ENCODE measurements around the gene SP2. TPM values are rescaled to one million over a fixed set of nuclear protein-coding genes. Genes with fewer than 3 reads are reported as not detected.

Gene SP2
- total RNA-seq, 1 experiment from 2014 or later: 22.2 TPM

GRCh38 chr17:47946929-47947397 lies 50.9 kb downstream of the SP2 start:
- TF ChIP-seq ZNF274 (IDR thresholded peaks at IDR 0.05; ENCODE audit: low read depth, low read length) (no peak), TCF7L2 (IDR thresholded peaks at IDR 0.05; ENCODE audit: borderline replicate concordance, extremely low read depth, insufficient read depth, insufficient read length) (no peak), POLR2AphosphoS5 (IDR thresholded peaks at IDR 0.05; ENCODE audit: low read depth, low read length) (peak; percentile 56), MAX (IDR thresholded peaks at IDR 0.05) (peak; percentile 81), CTCF (IDR thresholded peaks at IDR 0.05 in 2 of 3, conservative IDR thresholded peaks at IDR 0.05 in 1 of 3; ENCODE audit: borderline replicate concordance in 1 of 3, insufficient read depth in 1 of 3, low read depth in 2 of 3, low read length in 2 of 3) (peak; percentile 79 to 100 (median 97); a peak in 5 of 6 replicates), SP1 (IDR thresholded peaks at IDR 0.05; ENCODE audit: low read depth) (peak; percentile 88)
- H3K27ac ChIP-seq (ENCODE audit: low read depth, low read length): peak overlapping the region; percentile 66; the same call in 1 of the 2 replicates
- H3K79me2 ChIP-seq (ENCODE audit: insufficient read depth, low read length): peaks cover 13% of the 10 kb centered on the region
- H3K9ac ChIP-seq (ENCODE audit: low read length): peak overlapping the region; percentile 48
- BruUV-seq (replicated peaks): no TSS peak
- intact Hi-C loops (cut with micrococcal nuclease): loop anchor here (1.0 kb wide), 1 partner anchor 104 kb away; no protein-coding TSS in a partner anchor
- H3K36me3 ChIP-seq (ENCODE audit: control insufficient read depth in 1 of 2, insufficient read depth in 2 of 2, low read length in 2 of 2): peaks cover 10 to 12% of the 10 kb centered on the region in 2 experiments; a peak in 3 of 4 replicates
- ATAC-seq: peak; percentile 88
- RAD21 ChIA-PET (ENCODE audit: low non-redundant PET in 1 of 2, low total read pairs in 2 of 2, uncharacterized antibody in 2 of 2, unreplicated experiment in 2 of 2): interaction anchor here (0.6 to 1.3 kb wide), 7 partner anchors 9 to 224 kb away, joined by 3 to 8 read pairs (median 4); partner anchors contain the start of genes CDK5RAP3 (in 2 of the 2), PRR15L (in 1 of the 2) and SCRN2 (in 1 of the 2)
- peak overlapping the region; percentile 53 for H3K4me2 ChIP-seq (ENCODE audit: low read length)
- H3K27me3 ChIP-seq (ENCODE audit: insufficient read depth, low read length): no peaks in the 10 kb centered on the region
- no peaks in the 10 kb centered on the region for H4K20me1 ChIP-seq (ENCODE audit: insufficient read depth)
- peak; percentile 96 for DNase-seq (ENCODE audit: low read depth, low spot score)
- no peaks in the 10 kb centered on the region for H3K9me2 ChIP-seq (ENCODE audit: insufficient read depth)
- H2AFZ ChIP-seq (ENCODE audit: low read depth, low read length, poor library complexity, severe bottlenecking): no peak overlapping the region
- CTCF ChIA-PET: interaction anchor here (0.7 to 5.1 kb wide), 38 partner anchors 8 to 389 kb away, joined by 3 to 83 read pairs (median 5); partner anchors contain the start of genes CDK5RAP3, LRRC46, MRPL10 and OSBPL7
- peaks cover 35 to 51% of the 10 kb centered on the region in 2 experiments for H3K4me1 ChIP-seq (ENCODE audit: control insufficient read depth in 1 of 2, insufficient read depth in 2 of 2, low read length in 2 of 2)
- H3K9me3 ChIP-seq (ENCODE audit: control insufficient read depth in 1 of 2, insufficient read depth in 1 of 2, low read depth in 1 of 2, low read length in 2 of 2): no peaks in the 10 kb centered on the region
- peak overlapping the region in 1 of 2 experiments; percentile 9; a peak in 3 of 4 replicates for H3K4me3 ChIP-seq (replicated peaks in 1 of 2; ENCODE audit: low read depth in 1 of 2, low read length in 2 of 2)
- POLR2A ChIA-PET: interaction anchor here (0.6 to 4.3 kb wide), 6 partner anchors 9 to 101 kb away, joined by 3 to 20 read pairs (median 5); partner anchors contain the start of genes CDK5RAP3, NFE2L1, PRR15L and SP2
